ENCODE measurements around the gene CLK1.

- TF ChIP-seq CTCF (IDR thresholded peaks at IDR 0.05) (peak; percentile 88), TCF7L2 (IDR thresholded peaks at IDR 0.05; ENCODE audit: low read depth, low read length) (no peak)
These were observed 41.3 kb upstream of the CLK1 start for GRCh38 chr2:200905618-200906296.

Data from Panc1 (cell line).